Liver (tissue), 9 donors: ENCODE results near the gene RPS6KC1. TPM values are rescaled to one million over a fixed set of nuclear protein-coding genes. Genes with fewer than 3 reads are reported as not detected.

Experiments used
- DNase-seq: peaks from one replicate; pipeline ENCODE4 v3.0.0-alpha.2; 2017; ENCODE audit warnings: low spot score
- H3K27ac ChIP-seq, 2 donors: one replicate each; pipeline ENCODE4 v1.7.0; 2013; ENCODE audit warnings: inconsistent platforms in 2 of 2, low read length in 2 of 2, control low read depth in 1 of 2, low read depth in 1 of 2, mild to moderate bottlenecking in 1 of 2
- H3K27me3 ChIP-seq, 4 donors: one replicate each; pipeline versions ENCODE4 v1.6.1 to v1.7.0; 2013; ENCODE audit warnings: low read length in 3 of 4, inconsistent platforms in 1 of 4, mild to moderate bottlenecking in 1 of 4, moderate library complexity in 1 of 4; ENCODE audit not compliant: control insufficient read depth in 4 of 4, insufficient read depth in 4 of 4
- H3K36me3 ChIP-seq, 4 donors: one replicate each; pipeline versions ENCODE4 v1.6.1 to v1.7.0; 2013; ENCODE audit warnings: low read length in 3 of 4, mild to moderate bottlenecking in 3 of 4, low read depth in 1 of 4, moderate library complexity in 1 of 4; ENCODE audit not compliant: control insufficient read depth in 4 of 4, insufficient read depth in 3 of 4
- H3K4me1 ChIP-seq, 4 donors: one replicate each; pipeline versions ENCODE4 v1.6.1 to v1.7.0; 2013; ENCODE audit warnings: low read length in 3 of 4, mild to moderate bottlenecking in 3 of 4, moderate library complexity in 1 of 4; ENCODE audit not compliant: control insufficient read depth in 4 of 4, insufficient read depth in 4 of 4
- H3K4me3 ChIP-seq, 3 donors: one replicate each; pipeline versions ENCODE4 v1.6.1 to v1.7.0; 2013; ENCODE audit warnings: low read length in 3 of 3, control low read depth in 1 of 3, low read depth in 1 of 3, mild to moderate bottlenecking in 1 of 3
- H3K9ac ChIP-seq, 2 donors: one replicate each; pipeline ENCODE4 v1.7.0; 2013; ENCODE audit warnings: low read length in 2 of 2, mild to moderate bottlenecking in 2 of 2, moderate library complexity in 2 of 2, control low read depth in 1 of 2, low read depth in 1 of 2
- H3K9me3 ChIP-seq, 4 donors: one replicate each; pipeline versions ENCODE4 v1.6.1 to v1.7.0; 2013; ENCODE audit warnings: low read length in 3 of 4; ENCODE audit not compliant: control insufficient read depth in 4 of 4
- ATF3 ChIP-seq: IDR thresholded peaks from 2 replicates; pipeline ENCODE4 v1.6.1; 2016; ENCODE audit warnings: antibody characterized with exemption
- CTCF ChIP-seq: fragments of 150-350 bp; IDR thresholded peaks from 2 replicates; pipeline ENCODE4 v1.5.1; 2017; ENCODE audit warnings: improper control_type of control experiment, low read depth, low read length; ENCODE audit not compliant: missing input control
- EGR1 ChIP-seq, 2 donors: IDR thresholded peaks; 2 replicates each; pipeline ENCODE4 v1.6.1; 2016 to 2018; ENCODE audit warnings: antibody characterized with exemption in 2 of 2, low read depth in 2 of 2
- FOXA1 ChIP-seq: IDR thresholded peaks from 2 replicates; pipeline ENCODE4 v1.6.1; 2016; ENCODE audit warnings: antibody characterized with exemption
- FOXA2 ChIP-seq: IDR thresholded peaks from 2 replicates; pipeline ENCODE4 v1.6.1; 2016; ENCODE audit warnings: antibody characterized with exemption
- GABPA ChIP-seq, 2 donors: IDR thresholded peaks in 1 of 2; conservative IDR thresholded peaks in 1 of 2; 2 replicates each; pipeline ENCODE4 v1.6.1; 2016; ENCODE audit warnings: antibody characterized with exemption in 2 of 2, mild to moderate bottlenecking in 1 of 2, moderate library complexity in 1 of 2
- HNF4A ChIP-seq, 2 donors: conservative IDR thresholded peaks; 2 replicates each; pipeline ENCODE4 v1.6.1; 2016; ENCODE audit warnings: antibody characterized with exemption in 2 of 2, mild to moderate bottlenecking in 2 of 2
- HNF4G ChIP-seq: IDR thresholded peaks from 2 replicates; pipeline ENCODE4 v1.6.1; 2016; ENCODE audit warnings: antibody characterized with exemption
- JUND ChIP-seq, 2 donors: IDR thresholded peaks; 2 replicates each; pipeline ENCODE4 v1.6.1; 2016; ENCODE audit warnings: antibody characterized with exemption in 2 of 2
- MAX ChIP-seq: IDR thresholded peaks from 2 replicates; pipeline ENCODE4 v1.6.1; 2016; ENCODE audit warnings: antibody characterized with exemption
- NR2F2 ChIP-seq: IDR thresholded peaks from 2 replicates; pipeline ENCODE4 v1.6.1; 2016; ENCODE audit warnings: antibody characterized with exemption
- RAD21 ChIP-seq, 2 donors: IDR thresholded peaks; 2 replicates each; pipeline ENCODE4 v1.6.1; 2016; ENCODE audit warnings: antibody characterized with exemption in 2 of 2, mild to moderate bottlenecking in 2 of 2
- REST ChIP-seq: IDR thresholded peaks from 2 replicates; pipeline ENCODE4 v1.6.1; 2016; ENCODE audit warnings: antibody characterized with exemption, mild to moderate bottlenecking
- RXRA ChIP-seq, 2 donors: IDR thresholded peaks; 2 replicates each; pipeline ENCODE4 v1.6.1; 2017 to 2018; ENCODE audit warnings: antibody characterized with exemption in 2 of 2, mild to moderate bottlenecking in 1 of 2
- SP1 ChIP-seq: IDR thresholded peaks from 2 replicates; pipeline ENCODE4 v1.6.1; 2018; ENCODE audit warnings: antibody characterized with exemption, mild to moderate bottlenecking
- TAF1 ChIP-seq: conservative IDR thresholded peaks from 2 replicates; pipeline ENCODE4 v1.6.1; 2016; ENCODE audit warnings: antibody characterized with exemption, mild to moderate bottlenecking
- YY1 ChIP-seq: IDR thresholded peaks from 2 replicates; pipeline ENCODE4 v1.6.1; 2016; ENCODE audit warnings: antibody characterized with exemption, mild to moderate bottlenecking
- ZBTB33 ChIP-seq: IDR thresholded peaks from 2 replicates; pipeline ENCODE4 v1.6.1; 2016; ENCODE audit warnings: antibody characterized with exemption
- WGBS: extraction: QIAGEN DNeasy Blood & Tissue Kit; methylation state at CpG from one replicate; pipeline ENCODE4 v1.1.7; 2013; 5-methylcytosine and 5-hydroxymethylcytosine counted together
- polyA plus RNA-seq, 2 donors: library from polyadenylated mRNA; stranded (reverse) in 1 of 2; unstranded in 1 of 2; fragments of 200-250 nt in 1 of 2; fragments of >200 nt in 1 of 2; fragmentation: Nextera tagmentation in 1 of 2; extraction: Ambion mirVana in 1 of 2; gene quantifications; one replicate each; pipeline versions ENCODE4 v1.2.1 to v1.2.3, GENCODE V29; 2013 to 2015
- total RNA-seq, 2 donors: library from RNA; depleted of rRNA; stranded (reverse); fragments of >200 nt; gene quantifications; one replicate each; pipeline ENCODE4 v1.2.3, GENCODE V29; 2014
- donor health status: healthy.
- donor health status: healthy.
- donor health status: healthy.
- donor health status: healthy.
- donor health status: healthy.

Gene RPS6KC1
- total and polyA plus RNA-seq, 4 donors: 3.5 to 15.6 (median 9.8) TPM

- H3K4me3 ChIP-seq: no peak overlapping the region
- no peaks in the 10 kb centered on the region for H3K9me3 ChIP-seq
- TF ChIP-seq GABPA (IDR thresholded peaks at IDR 0.05 in 1 of 2, conservative IDR thresholded peaks at IDR 0.05 in 1 of 2) (no peak), TAF1 (no peak), HNF4A (conservative IDR thresholded peaks at IDR 0.05) (no peak), JUND (IDR thresholded peaks at IDR 0.05) (no peak), YY1 (no peak), RXRA (IDR thresholded peaks at IDR 0.05) (no peak), REST (no peak), FOXA2 (no peak), EGR1 (IDR thresholded peaks at IDR 0.05; ENCODE audit: low read depth in 2 of 2) (no peak), NR2F2 (no peak), FOXA1 (no peak), RAD21 (IDR thresholded peaks at IDR 0.05) (no peak), SP1 (no peak), MAX (no peak), ZBTB33 (no peak)
- 93% methylated on average over 3 of the region's 3 CpGs for WGBS
- DNase-seq: no peak
- H3K27ac ChIP-seq: no peak overlapping the region
- no peaks in the 10 kb centered on the region for H3K27me3 ChIP-seq
- H3K9ac ChIP-seq: no peak overlapping the region
- peaks cover 0 to 10% (median 5%) of the 10 kb centered on the region in 4 donors for H3K4me1 ChIP-seq
- H3K36me3 ChIP-seq: no peaks in the 10 kb centered on the region
These were observed 69.3 kb downstream of the RPS6KC1 start for GRCh38 chr1:213120386-213120785.

GRCh38 chr1:213120961-213121360 lies 69.9 kb downstream of the RPS6KC1 start:
- WGBS: 92% methylated on average over 4 of the region's 4 CpGs
- H3K9ac ChIP-seq: no peak overlapping the region
- TF ChIP-seq ZBTB33 (no peak), RAD21 (IDR thresholded peaks at IDR 0.05) (no peak), JUND (IDR thresholded peaks at IDR 0.05) (no peak), TAF1 (no peak), HNF4A (conservative IDR thresholded peaks at IDR 0.05) (no peak), MAX (no peak), FOXA1 (no peak), GABPA (IDR thresholded peaks at IDR 0.05 in 1 of 2, conservative IDR thresholded peaks at IDR 0.05 in 1 of 2) (no peak), SP1 (no peak), HNF4G (no peak), YY1 (no peak), NR2F2 (no peak), EGR1 (IDR thresholded peaks at IDR 0.05; ENCODE audit: low read depth in 2 of 2) (no peak), RXRA (IDR thresholded peaks at IDR 0.05) (no peak), FOXA2 (no peak), ATF3 (no peak), CTCF (no peak)
- no peaks in the 10 kb centered on the region for H3K9me3 ChIP-seq
- no peak overlapping the region for H3K27ac ChIP-seq
- no peak for DNase-seq
- H3K4me1 ChIP-seq: peaks cover 0 to 10% (median 5%) of the 10 kb centered on the region in 4 donors
- no peaks in the 10 kb centered on the region for H3K36me3 ChIP-seq
- no peak overlapping the region for H3K4me3 ChIP-seq
- H3K27me3 ChIP-seq: no peaks in the 10 kb centered on the region
